Spinal cord (tissue), 10 donors: ENCODE data around the gene ZNF853. TPM values are rescaled to one million over a fixed set of nuclear protein-coding genes. Genes with fewer than 3 reads are reported as not detected.
A peak's percentile ranks its signal among the peaks of the same experiment; 100 is the strongest.
"Not testable (repeated sequence)": the region's sequence is repeated elsewhere in the genome, so short reads cannot be mapped to it uniquely, and the experiment has no call there.

Experiments used
- DNase-seq, 6 donors: peaks; one replicate each; pipeline versions ENCODE4 v3.0.0 to v3.0.0-alpha.2; 2013 to 2015; ENCODE audit warnings: low spot score in 6 of 6, low read depth in 4 of 6
- H3K27ac ChIP-seq: one replicate; pipeline ENCODE4 v1.5.1; 2013; ENCODE audit warnings: low read depth, low read length, control low read depth
- H3K27me3 ChIP-seq: one replicate; pipeline ENCODE4 v1.6.1; 2013; ENCODE audit warnings: low read length; ENCODE audit not compliant: control insufficient read depth, insufficient read depth
- H3K36me3 ChIP-seq: one replicate; pipeline ENCODE4 v1.6.1; 2013; ENCODE audit warnings: low read length; ENCODE audit not compliant: control insufficient read depth, insufficient read depth
- H3K4me1 ChIP-seq: one replicate; pipeline ENCODE4 v1.6.1; 2013; ENCODE audit warnings: low read length; ENCODE audit not compliant: control insufficient read depth, insufficient read depth
- H3K4me3 ChIP-seq: one replicate; pipeline ENCODE4 v1.5.1; 2013; ENCODE audit warnings: low read depth, low read length, control low read depth
- H3K9me3 ChIP-seq: one replicate; pipeline ENCODE4 v1.6.1; 2013; ENCODE audit warnings: low read length; ENCODE audit not compliant: control insufficient read depth, insufficient read depth
- WGBS: methylation state at CpG from one replicate; pipeline ENCODE4 v1.1.5; 2013; ENCODE audit warnings: missing lambda C conversion rate; ENCODE audit not compliant: insufficient coverage; 5-methylcytosine and 5-hydroxymethylcytosine counted together
- polyA plus RNA-seq, 2 donors: library from polyadenylated mRNA; unstranded; fragments of 120-200 nt; gene quantifications; one replicate each; pipeline ENCODE4 v1.2.1, GENCODE V29; 2013; ENCODE audit not compliant: insufficient read length in 2 of 2
- total RNA-seq, 2 donors: library from RNA; depleted of rRNA in 1 of 2; stranded (reverse); fragments of 120-200 nt in 1 of 2; fragments of >200 nt in 1 of 2; gene quantifications; one replicate each; pipeline versions ENCODE4 v1.2.3 to v1.2.4, GENCODE V29; 2013 to 2014
- donor health status: healthy.

Gene ZNF853
- total and polyA plus RNA-seq, 4 donors = 12.9 to 46.8 (median 28.7) TPM

- DNase-seq = no peak
- H3K27me3 ChIP-seq = no peaks in the 10 kb centered on the region
- peaks cover 16% of the 10 kb centered on the region for H3K4me1 ChIP-seq
- H3K4me3 ChIP-seq = peak overlapping the region; percentile 76
- H3K9me3 ChIP-seq = no peaks in the 10 kb centered on the region
- peaks cover 36% of the 10 kb centered on the region for H3K36me3 ChIP-seq
- H3K27ac ChIP-seq = peak overlapping the region; percentile 91
- 89% methylated on average over 11 of the region's 18 CpGs for WGBS
Measured at GRCh38 chr7:6578114-6579084, 37.0 kb upstream of the ZNF853 start.

- DNase-seq = no peak
- Histone ChIP-seq H3K4me1 (peaks cover 16% of the 10 kb centered on the region), H3K4me3 (no peak overlapping the region), H3K27me3 (no peaks in the 10 kb centered on the region), H3K27ac (no peak overlapping the region), H3K36me3 (peaks cover 41% of the 10 kb centered on the region), H3K9me3 (no peaks in the 10 kb centered on the region)
- WGBS = 97% methylated on average over 4 of the region's 4 CpGs
Measured at GRCh38 chr7:6579446-6579845, 36.0 kb upstream of the ZNF853 start.

- peaks cover 14% of the 10 kb centered on the region for H3K4me1 ChIP-seq
- WGBS = 95% methylated on average over 3 of the region's 8 CpGs
- H3K36me3 ChIP-seq = peaks cover 61% of the 10 kb centered on the region
- not testable (repeated sequence) for H3K4me3 ChIP-seq, H3K9me3 ChIP-seq, DNase-seq, H3K27ac ChIP-seq, H3K27me3 ChIP-seq
Measured at GRCh38 chr7:6585746-6586432, 29.5 kb upstream of the ZNF853 start.

- H3K4me3 ChIP-seq = no peak overlapping the region
- no peaks in the 10 kb centered on the region for H3K9me3 ChIP-seq
- peaks cover 60% of the 10 kb centered on the region for H3K36me3 ChIP-seq
- WGBS = 89% methylated on average over 8 of the region's 9 CpGs
- no peaks in the 10 kb centered on the region for H3K27me3 ChIP-seq
- no peak for DNase-seq
- no peak overlapping the region for H3K27ac ChIP-seq
- peaks cover 23% of the 10 kb centered on the region for H3K4me1 ChIP-seq
Measured at GRCh38 chr7:6588566-6588965, 26.8 kb upstream of the ZNF853 start.

- no peaks in the 10 kb centered on the region for H3K27me3 ChIP-seq
- WGBS = 46% methylated on average over 18 of the region's 22 CpGs
- no peaks in the 10 kb centered on the region for H3K9me3 ChIP-seq
- no peak for DNase-seq
- peaks cover 23% of the 10 kb centered on the region for H3K4me1 ChIP-seq
- no peak overlapping the region for H3K27ac ChIP-seq
- H3K4me3 ChIP-seq = peak overlapping the region; percentile 21
- H3K36me3 ChIP-seq = peaks cover 64% of the 10 kb centered on the region
Measured at GRCh38 chr7:6589151-6589828, 26.1 kb upstream of the ZNF853 start.

GRCh38 chr7:6589829-6590644 lies 25.4 kb upstream of the ZNF853 start, which contains the start of gene INTS15:
TSS of gene INTS15 (plus strand) at chr7:6590021. CDS start at chr7:6590284, 263 bp downstream.
- peaks cover 23% of the 10 kb centered on the region for H3K4me1 ChIP-seq
- WGBS = under 1% methylated on average over 107 of the region's 107 CpGs
- peaks cover 65% of the 10 kb centered on the region for H3K36me3 ChIP-seq
- H3K27me3 ChIP-seq = no peaks in the 10 kb centered on the region
- H3K27ac ChIP-seq = peak within 1 kb of the TSS; percentile 33
- H3K4me3 ChIP-seq = peak within 1 kb of the TSS; percentile 60
- no peaks in the 10 kb centered on the region for H3K9me3 ChIP-seq
- DNase-seq = peak; percentile 57 to 94 (median 68)

GRCh38 chr7:6590645-6591110 lies 24.7 kb upstream of the ZNF853 start:
- Histone ChIP-seq H3K4me1 (peaks cover 23% of the 10 kb centered on the region), H3K36me3 (peaks cover 66% of the 10 kb centered on the region), H3K27me3 (no peaks in the 10 kb centered on the region), H3K9me3 (no peaks in the 10 kb centered on the region), H3K27ac (peak overlapping the region; percentile 33), H3K4me3 (peak overlapping the region; percentile 60)
- WGBS = 0% methylated on average over 2 of the region's 10 CpGs
- DNase-seq = no peak

GRCh38 chr7:6600093-6600492 lies 15.3 kb upstream of the ZNF853 start:
- no peaks in the 10 kb centered on the region for H3K27me3 ChIP-seq
- WGBS = 91% methylated on average over 15 of the region's 15 CpGs
- no peak for DNase-seq
- H3K4me3 ChIP-seq = no peak overlapping the region
- H3K4me1 ChIP-seq = no peaks in the 10 kb centered on the region
- peaks cover 99% of the 10 kb centered on the region for H3K36me3 ChIP-seq
- H3K27ac ChIP-seq = no peak overlapping the region
- no peaks in the 10 kb centered on the region for H3K9me3 ChIP-seq
